HG03521 (cell line): ENCODE results near the gene NAE1.

ENCODE experiments used
- ATAC-seq: cut with Tn5 transposase; IDR thresholded peaks from one replicate; pipeline ENCODE4 v1.9.1; 2021; ENCODE audit warnings: mild to moderate bottlenecking, moderate library complexity; ENCODE audit not compliant: unreplicated experiment

The NAE1 gene

DNA sequence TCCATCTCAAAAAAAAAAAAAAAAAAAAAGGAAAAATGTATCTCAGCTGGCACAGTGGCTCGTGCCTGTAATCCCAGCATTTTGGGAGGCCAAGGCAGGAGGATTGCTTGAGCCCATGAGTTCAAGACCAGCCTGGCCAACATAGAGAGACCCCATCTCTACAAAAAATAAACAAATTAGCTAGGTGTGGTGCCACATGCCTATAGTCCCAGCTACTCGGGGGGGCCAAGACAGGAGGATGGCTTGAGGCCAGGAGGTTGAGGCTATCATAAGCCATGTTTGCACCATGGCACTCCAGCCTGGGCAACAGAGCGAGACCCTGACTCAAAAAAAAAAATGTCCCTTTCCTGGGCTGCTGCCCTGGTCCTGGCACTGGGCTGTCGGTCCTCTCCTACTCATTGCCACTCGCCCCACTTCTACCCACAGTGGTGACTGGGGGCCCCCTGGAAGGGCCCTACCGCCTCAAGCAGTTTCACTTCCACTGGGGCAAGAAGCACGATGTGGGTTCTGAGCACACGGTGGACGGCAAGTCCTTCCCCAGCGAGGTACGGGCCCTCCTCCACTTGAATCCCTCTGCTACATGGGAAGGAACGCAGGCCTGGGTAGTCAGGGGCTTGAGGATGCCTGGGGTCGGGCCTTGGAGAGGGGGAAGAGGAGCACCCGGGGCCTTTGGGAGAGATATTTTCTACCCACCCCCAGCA is 19.5 kb upstream of the NAE1 start:
- ATAC-seq = no peak

DNA sequence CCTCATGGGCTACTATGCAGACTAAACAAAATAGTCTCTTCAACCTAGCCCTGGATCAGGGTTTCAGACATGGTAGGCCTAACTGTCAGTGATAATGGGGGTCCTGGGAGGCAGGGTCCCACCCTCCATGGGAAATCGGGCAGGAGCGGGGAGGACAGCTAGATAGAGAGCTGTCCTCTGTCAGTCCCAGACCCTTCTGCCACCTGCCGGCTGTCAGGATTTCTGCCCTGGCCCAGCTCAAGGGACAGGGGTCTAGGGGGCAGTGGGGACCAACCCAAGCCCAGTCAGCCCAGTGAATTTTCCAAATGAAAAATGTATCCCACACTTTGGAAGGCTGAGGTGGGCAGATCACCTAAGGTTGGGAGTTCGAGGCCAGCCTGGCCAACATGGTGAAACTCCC is 18.8 kb upstream of the NAE1 start:
- no peak for ATAC-seq

DNA sequence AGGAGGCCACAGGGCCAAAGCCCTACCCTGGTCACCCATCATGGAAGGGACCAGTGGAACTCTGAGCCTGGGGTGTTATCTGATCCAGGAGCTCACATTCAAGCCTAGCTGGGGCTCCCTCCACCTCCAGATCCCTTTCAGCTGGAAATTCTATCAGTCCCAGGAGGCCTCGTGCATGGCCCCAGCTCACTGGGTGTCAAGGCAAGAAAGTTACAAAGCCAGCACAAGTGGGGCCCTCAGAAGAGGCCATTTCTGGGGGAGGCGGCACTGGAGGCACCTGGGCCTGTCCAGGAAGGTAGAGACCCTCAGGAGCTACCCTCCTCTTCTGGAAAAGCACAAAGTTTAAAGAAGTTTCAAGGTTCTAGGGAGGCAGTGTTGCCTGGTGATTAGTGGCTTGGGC is 18.2 kb upstream of the NAE1 start:
- ATAC-seq = no peak

DNA sequence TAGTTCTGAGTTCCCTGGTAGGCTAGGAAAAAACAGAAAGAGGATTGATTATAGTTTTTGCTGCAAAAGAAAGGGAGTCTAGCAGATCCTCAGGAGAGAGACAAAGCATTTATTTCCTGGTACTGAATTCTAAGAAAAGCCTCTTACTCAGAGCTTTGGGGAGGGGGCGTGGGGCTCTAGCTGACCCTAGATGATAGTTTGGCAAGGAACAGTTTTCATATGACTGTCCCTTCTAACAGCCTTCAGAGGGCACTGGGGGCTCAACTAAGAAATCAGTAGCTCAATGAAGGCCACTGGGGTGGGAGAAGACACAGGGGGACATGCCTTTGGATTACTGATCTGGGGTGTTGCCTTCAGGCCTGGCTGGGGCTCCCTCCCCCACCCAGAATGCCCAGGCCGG is 17.4 kb upstream of the NAE1 start:
- no peak for ATAC-seq

DNA sequence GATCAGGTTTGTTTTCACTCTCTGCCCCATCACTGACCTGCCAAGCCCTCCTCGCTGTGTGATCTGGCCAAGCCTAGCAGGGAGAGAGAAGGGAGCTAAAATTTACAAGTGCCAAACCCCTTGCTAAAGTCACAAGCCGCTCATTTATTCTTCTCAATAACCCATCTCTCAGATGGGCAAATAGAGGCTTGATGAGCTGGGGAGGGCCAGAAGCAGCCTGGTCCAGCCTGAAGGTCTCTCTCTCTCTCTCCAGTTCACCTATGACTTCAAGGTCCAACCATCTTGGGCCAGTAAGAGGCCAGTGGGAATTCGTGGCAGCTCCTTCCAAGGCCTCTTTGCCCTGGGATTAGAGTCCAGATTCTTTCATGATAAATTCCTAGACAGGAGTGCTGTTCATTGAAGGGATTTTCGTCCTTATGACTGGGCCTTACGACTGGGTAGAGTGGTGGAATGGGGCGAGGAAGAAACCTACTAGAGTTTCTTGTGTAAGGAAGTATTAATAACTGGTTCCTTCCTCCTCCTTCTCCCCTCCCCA is 16.8 kb upstream of the NAE1 start:
- ATAC-seq = no peak

DNA sequence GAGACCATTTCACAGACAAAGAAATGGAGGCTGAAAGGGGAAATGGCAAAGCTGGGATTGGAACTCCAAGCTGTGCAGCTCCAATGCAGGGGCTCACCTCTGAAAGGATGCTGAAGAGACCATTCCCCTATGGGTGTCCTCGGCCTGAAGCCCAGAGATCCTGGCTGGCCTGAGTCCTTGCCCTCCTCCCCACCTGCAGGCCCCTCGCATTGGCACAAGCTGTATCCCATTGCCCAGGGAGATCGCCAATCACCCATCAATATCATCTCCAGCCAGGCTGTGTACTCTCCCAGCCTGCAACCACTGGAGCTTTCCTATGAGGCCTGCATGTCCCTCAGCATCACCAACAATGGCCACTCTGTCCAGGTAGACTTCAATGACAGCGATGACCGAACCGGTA is 16.1 kb upstream of the NAE1 start:
- ATAC-seq = no peak

DNA sequence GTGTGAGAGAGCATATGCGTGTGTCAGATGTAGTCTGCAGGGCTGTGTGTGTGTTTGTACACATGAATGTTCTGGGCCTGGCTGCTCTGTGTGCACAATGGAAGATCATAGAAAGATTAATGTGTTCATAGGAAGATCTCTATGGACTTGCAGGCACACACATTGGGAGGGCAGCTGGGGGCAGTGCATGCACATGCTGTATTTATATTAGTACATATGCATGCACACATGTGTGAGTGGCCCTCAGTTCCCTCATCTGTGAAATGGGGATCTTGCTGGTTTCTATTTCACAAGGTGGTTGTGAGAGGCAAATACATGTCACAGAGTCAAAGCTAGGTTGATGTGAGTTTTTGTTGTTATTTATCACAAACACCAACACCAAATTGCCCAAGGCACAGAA is 15.5 kb upstream of the NAE1 start:
- no peak for ATAC-seq

DNA sequence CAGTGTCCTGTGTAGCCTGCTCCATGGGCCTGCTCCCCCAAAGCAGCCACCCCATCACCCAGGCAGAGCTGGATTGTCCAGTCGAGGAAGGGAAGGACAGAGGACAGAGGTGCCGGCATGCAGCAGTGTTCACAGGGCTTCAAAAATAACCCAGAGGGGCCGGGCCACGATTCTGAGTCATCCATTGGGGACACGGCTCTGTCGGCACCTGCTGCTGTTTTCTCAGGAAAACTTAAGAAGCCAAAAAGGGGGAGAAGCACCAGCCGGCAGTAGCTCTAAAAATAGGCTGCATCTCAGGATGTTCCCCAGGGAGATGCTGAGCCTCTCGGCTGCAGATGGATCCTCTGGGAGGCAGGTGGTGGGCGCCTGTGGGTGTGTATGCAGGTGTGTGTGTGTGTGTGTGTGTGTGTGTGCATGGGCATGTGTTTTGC is 15.0 kb upstream of the NAE1 start:
- no peak for ATAC-seq

DNA sequence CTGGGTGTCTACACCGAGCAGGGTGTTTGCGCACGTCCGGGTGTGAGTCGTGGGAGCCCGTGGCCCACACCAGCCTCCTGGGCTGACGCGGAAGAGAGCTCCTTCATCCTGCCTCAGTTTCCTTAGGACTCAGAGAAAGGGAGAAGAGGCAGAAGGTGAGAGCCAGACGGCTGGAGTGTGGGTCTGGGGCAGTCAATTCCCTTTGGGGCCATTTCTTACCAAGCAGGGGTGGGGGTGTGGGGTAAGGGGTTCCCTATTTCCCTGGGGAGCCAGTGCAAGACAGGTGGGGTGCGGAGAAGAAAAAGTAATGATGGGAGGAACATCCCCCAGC is 14.3 kb upstream of the NAE1 start:
- ATAC-seq = no peak

DNA sequence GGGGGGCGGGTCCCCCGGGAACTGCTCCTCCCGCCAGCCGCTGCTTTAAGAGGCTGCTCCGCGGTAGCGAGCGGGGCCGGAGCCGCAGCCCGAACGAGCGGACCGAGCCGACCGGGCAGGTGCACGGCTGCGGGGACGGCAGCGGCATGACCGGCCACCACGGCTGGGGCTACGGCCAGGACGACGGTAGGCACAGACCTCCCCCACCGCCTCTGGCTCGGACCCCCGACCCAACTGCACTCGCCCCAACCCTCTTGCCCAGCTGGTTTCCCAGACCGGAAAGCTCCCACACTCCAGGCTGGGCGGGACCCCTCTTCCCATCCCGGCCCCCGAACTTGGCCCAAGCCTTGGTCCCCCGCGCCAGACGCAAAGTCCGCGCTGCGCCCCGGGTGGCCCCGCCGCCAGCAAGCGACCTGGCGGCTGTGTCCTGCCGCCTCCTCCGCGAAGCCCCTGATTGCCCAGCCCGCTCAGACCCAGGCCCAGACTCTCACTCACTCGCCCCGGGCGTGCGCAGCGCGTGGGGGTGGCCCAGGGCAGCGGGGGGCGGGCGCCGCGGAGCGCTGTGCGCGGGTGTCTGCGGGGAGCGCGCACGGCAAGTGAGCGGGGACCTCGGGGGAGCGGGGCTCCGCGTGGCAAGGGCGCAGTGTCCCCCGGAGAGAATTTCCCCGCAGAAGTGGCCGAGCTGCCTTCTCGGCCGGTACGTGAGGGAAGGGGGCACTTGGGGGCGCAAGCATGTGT is 13.7 kb upstream of the NAE1 start, which contains the start of gene CA7:
TSS of gene CA7 (plus strand) at position 73 of the 738 bp plus-strand sequence. CDS start at position 147, 74 bp downstream.
- ATAC-seq = no peak

DNA sequence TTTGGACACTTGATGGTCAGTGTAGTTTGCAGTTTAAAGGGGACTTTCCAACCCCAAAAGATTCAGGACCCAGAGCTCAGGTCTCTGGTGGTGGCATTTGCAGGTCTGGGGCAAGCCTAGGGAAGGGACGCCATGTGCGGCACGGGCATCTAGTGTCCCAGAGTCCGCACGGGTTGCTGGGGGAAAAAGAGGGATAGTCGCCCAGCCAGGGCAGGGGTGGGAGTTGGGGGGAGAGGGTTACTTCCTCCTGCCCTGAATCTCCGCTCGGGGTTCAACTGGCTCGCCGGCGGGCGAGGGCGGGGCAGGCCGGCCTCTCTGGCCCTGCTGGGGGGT is 13.2 kb upstream of the NAE1 start:
- ATAC-seq = no peak

DNA sequence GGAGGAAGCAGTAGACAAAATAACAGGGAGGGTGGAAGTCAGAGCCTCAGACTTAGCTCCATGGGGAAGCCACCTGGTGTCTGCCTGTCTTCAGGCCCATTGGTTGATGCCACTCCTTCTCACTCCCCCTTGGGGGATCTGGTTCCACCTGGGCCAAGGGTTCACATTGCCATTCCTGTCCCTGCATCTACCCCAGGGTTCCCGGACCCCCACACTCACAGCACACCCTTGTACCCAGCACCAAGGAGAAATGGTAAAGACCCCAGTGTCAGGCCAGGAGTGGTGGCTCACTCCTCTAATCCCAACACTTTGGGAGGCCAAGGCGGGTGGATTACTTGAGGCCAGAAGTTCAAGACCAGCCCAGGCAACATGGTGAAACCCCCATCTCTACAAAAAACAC is 12.4 kb upstream of the NAE1 start:
- ATAC-seq = no peak

DNA sequence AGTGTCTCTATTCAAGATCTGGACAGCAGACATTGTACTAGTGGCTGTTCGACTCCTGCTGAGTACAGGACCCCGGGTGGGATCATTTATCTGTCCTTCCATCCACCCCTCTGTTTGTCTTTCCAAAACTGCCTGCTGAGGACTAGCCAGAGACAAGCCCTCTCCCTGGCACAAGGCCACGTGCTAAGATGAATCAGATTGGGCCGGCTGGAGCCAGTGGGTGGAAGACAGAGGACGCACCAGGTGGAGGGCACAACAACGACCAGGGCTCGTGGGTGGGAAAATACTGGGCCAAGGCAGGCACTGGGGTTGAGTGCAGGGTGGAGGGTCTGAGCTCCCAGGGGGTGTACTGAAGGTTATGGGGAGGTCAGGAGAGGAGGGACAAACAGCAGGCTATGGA is 12.0 kb upstream of the NAE1 start:
- ATAC-seq = no peak

DNA sequence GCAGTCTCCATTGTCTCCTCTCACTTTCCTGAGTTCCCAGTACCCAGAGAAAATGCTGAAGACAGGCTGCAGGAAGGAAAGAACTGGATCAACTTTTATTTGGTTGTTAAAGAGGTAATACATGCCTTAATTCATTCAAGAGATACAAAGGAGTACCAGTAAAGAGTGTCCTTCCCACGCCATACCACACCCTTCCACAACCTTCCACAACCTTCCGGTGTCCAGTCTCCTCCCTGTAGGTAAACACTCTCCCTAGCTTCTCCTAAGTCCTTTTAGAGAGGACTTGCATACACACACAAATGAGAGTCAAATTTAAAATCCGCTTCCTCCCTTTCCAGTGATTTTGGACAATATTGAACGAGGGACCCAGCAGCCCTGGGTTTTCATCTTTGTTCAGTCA is 10.6 kb upstream of the NAE1 start:
- no peak for ATAC-seq

DNA sequence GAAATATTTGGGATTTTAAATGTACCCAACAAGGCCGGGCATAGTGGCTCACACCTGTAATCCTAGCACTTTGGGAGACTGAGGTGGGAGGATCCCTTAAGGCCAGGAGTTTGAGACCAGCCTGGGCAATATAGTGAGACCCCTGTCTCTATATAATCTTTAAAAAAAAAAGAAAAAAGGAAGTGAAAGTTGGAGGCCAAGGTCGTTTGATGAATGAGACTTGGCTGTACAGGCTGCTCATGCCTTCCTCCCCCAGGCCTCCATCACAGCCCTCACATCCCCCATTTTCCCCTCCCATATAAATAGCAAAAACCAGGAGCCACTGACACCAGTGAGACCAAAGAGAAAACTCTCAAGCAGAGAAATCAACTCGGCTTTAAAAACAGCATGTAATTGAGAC is 10.1 kb upstream of the NAE1 start:
- ATAC-seq = no peak

DNA sequence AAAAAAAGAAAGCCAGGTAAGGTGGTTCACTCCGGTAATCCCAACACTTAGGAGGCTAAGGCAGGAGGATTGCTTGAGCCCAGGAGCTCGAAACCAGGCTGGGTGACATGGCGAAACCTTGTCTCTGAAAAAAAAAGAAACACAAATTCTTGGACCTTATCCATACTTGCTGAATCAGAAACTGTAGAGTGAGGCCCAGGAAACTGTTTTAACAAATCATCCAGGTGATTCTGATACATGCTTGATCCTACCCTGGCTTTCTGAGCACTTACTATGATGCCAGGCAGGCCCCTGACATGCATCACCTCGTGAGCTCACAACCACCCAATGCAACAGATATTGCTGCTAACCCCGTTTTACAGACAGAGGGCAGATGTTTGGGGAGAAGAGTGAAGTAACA is 4.0 kb upstream of the NAE1 start:
- ATAC-seq = no peak

DNA sequence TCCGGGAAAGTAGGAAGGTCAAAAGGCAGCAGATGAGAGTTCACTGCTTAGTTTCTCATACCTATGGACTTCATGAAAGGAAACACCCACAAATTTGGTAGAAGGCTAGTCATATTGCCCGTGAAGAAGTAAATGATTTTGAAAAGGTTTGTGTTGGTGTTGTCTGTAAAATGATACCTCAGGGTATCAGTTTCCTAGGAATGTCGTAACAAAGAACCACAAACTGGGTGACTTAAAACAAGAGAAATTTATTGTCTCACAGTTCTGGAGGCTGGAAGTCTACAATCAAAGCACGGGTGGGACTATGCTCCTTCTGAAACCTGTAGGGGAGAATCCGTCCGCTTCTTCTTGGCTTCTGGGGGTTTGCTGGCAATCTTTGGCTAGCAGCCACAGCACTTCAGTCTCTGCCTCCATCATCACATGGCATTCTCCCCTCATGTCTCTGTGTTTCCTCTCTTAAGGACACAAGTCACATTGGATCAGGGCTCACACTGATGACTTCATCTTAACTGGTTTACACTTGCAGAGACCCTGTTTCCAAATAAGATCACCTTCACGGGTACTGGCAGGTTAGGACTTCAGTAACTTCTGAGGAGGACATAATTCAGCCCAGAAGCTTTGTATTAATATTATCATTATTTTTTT is 2.0 kb upstream of the NAE1 start:
- ATAC-seq = no peak

DNA sequence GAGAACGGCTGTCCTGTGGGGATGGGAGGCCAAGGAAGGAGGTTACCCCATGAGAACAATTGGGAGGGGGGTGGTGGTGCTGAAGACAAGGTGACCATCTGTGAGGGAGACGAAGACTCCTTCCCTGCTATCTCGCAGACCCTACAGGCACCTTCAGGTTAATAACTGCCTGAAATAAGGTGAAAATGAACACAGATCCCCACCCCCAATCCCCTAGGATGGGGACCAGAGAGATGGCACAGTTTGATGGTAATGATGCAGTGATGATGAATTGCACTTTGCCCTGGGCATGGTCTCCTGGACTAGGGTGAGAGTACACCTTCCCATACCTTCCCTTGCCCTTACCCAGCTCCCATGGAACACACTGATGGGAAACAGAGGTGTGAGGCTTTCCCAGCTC is 1.4 kb upstream of the NAE1 start:
- no peak for ATAC-seq

DNA sequence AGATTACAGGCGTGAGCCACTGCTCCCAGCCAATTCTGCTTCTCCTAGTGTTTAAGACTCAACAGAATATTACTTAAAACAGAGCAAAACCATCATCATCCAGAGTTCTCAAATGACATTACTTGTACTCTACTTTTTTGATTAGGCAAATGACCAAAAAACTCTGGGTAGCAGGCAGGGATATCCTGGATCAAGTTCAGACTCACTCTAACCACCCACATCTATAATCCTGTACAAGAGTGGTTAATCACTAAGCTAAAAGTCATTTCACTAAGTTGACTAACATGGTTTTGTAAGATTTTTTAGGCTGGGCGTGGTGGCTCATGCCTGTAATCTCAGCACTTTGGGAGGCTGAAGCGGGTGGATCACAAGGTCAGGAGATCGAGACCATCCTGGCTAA is 6.8 kb downstream of the NAE1 start:
- no peak for ATAC-seq

DNA sequence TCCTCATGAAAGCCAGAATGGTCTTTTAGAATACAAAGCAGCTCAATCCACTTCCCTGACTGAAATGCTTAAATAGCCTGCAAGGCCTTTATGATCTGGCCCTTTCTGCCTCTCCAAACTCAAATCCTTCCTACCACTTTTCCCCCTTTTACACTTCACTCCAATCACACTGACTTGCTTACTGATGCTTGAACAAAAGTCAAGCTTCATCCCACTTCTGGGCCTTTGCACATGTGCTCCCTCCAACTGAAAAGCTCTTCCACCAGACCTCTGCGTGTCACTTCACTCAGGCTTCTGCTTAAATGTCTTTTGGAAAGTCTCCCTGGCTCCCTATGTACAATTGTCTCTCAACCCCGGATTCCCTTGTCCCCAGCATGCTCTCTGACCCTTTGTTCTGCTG is 16.0 kb downstream of the NAE1 start:
- no peak for ATAC-seq

DNA sequence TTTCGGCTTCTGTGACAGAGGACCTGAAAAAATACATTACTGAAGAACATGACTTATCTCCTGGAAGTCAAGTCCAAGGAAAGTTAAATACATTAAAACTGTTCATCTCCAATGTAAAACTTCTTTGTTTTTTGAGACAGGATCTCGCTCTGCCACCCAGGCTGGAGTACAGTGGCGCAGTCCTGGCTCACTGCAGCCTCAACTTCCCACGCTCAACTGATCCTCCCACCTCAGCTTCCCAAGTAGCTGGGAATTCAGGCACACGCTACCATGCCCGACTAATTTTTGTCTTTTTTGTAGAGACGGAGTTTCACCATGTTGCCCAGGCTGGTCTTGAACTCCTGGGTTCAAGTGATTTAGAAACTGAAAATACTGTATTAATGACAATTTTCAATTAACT is 19.7 kb downstream of the NAE1 start:
- no peak for ATAC-seq

DNA sequence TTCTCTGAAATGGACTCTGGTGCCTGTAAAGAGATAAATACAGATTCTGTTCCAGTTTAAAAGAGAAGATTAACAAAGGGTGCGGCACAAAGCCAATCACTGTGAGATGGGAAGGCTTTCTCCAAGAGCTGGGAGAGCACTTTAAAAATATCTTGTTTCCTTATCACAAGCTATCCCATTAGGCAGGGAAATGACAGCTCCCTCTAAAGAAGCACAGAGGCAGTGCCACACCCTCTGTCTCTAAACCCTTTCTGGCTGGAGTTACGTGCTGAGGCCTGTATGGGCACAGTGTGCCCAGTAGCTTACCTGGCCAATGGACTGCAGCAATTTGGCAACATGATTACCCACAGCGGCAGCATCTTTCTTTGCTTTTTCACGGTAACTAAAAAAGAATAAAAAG is 20.4 kb downstream of the NAE1 start:
- ATAC-seq = no peak
